Ishikawa (cell line): ENCODE data around the gene TENM3.

Source experiments
- CEBPB ChIP-seq: IDR thresholded peaks from 2 replicates; pipeline ENCODE4 v1.6.1; 2012
- CREB1 ChIP-seq: IDR thresholded peaks from 2 replicates; pipeline ENCODE4 v1.6.1; 2012; ENCODE audit warnings: low read depth
- EGR1 ChIP-seq: IDR thresholded peaks from 2 replicates; pipeline ENCODE4 v1.6.1; 2012
- EP300 ChIP-seq: IDR thresholded peaks from 2 replicates; pipeline ENCODE4 v1.6.1; 2012; ENCODE audit warnings: borderline replicate concordance
- FOXM1 ChIP-seq: IDR thresholded peaks from 2 replicates; pipeline ENCODE4 v1.6.1; 2012; ENCODE audit warnings: low read depth, borderline replicate concordance
- NFIC ChIP-seq: IDR thresholded peaks from 2 replicates; pipeline ENCODE4 v1.6.1; 2012
- RAD21 ChIP-seq: IDR thresholded peaks from 2 replicates; pipeline ENCODE4 v1.6.1; 2012; ENCODE audit warnings: low read depth
- TAF1 ChIP-seq: IDR thresholded peaks from 2 replicates; pipeline ENCODE4 v1.6.1; 2012; ENCODE audit warnings: low read depth, mild to moderate bottlenecking
- TCF12 ChIP-seq: IDR thresholded peaks from 2 replicates; pipeline ENCODE4 v1.6.1; 2012; ENCODE audit warnings: low read depth
- TEAD4 ChIP-seq: IDR thresholded peaks from 2 replicates; pipeline ENCODE4 v1.6.1; 2012
- USF1 ChIP-seq: IDR thresholded peaks from 2 replicates; pipeline ENCODE4 v1.6.1; 2012
- YY1 ChIP-seq: IDR thresholded peaks from 2 replicates; pipeline ENCODE4 v1.6.1; 2012; ENCODE audit warnings: low read depth
- ZBTB7A ChIP-seq: IDR thresholded peaks from 2 replicates; pipeline ENCODE4 v1.6.1; 2012; ENCODE audit warnings: low read depth
- TF ChIP-seq, protein P1 (sequence below): IDR thresholded peaks from 2 replicates; pipeline ENCODE4 v1.6.1; 2012
- TF ChIP-seq, protein P2 (sequence below): IDR thresholded peaks from 2 replicates; pipeline ENCODE4 v1.6.1; 2012; ENCODE audit warnings: low read depth, mild to moderate bottlenecking

Gene TENM3

GRCh38 chr4:182370491-182370890, 127.3 kb downstream of the TENM3 start:
- TF ChIP-seq TCF12 (no peak), RAD21 (no peak), ZBTB7A (no peak), EGR1 (no peak), YY1 (no peak), USF1 (no peak), EP300 (no peak), TAF1 (no peak)
- TF ChIP-seq, protein P1, sequence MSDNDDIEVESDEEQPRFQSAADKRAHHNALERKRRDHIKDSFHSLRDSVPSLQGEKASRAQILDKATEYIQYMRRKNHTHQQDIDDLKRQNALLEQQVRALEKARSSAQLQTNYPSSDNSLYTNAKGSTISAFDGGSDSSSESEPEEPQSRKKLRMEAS, result no peak

- TF ChIP-seq EGR1, result no peak
- no peak for TF ChIP-seq USF1
- TF ChIP-seq ZBTB7A, result no peak
- TF ChIP-seq EP300, result no peak
- TF ChIP-seq, protein P1, result no peak
- no peak for TF ChIP-seq TEAD4
- no peak for TF ChIP-seq NFIC
Measured at GRCh38 chr4:182380771-182381181, 137.6 kb downstream of the TENM3 start.

GRCh38 chr4:182382941-182383340, 139.7 kb downstream of the TENM3 start:
- TF ChIP-seq EGR1 (no peak), TEAD4 (no peak), TAF1 (no peak), ZBTB7A (no peak), CEBPB (no peak), FOXM1 (no peak), YY1 (no peak), NFIC (no peak), TCF12 (no peak), EP300 (no peak)
- TF ChIP-seq, protein P1, result no peak
- TF ChIP-seq, protein P2, sequence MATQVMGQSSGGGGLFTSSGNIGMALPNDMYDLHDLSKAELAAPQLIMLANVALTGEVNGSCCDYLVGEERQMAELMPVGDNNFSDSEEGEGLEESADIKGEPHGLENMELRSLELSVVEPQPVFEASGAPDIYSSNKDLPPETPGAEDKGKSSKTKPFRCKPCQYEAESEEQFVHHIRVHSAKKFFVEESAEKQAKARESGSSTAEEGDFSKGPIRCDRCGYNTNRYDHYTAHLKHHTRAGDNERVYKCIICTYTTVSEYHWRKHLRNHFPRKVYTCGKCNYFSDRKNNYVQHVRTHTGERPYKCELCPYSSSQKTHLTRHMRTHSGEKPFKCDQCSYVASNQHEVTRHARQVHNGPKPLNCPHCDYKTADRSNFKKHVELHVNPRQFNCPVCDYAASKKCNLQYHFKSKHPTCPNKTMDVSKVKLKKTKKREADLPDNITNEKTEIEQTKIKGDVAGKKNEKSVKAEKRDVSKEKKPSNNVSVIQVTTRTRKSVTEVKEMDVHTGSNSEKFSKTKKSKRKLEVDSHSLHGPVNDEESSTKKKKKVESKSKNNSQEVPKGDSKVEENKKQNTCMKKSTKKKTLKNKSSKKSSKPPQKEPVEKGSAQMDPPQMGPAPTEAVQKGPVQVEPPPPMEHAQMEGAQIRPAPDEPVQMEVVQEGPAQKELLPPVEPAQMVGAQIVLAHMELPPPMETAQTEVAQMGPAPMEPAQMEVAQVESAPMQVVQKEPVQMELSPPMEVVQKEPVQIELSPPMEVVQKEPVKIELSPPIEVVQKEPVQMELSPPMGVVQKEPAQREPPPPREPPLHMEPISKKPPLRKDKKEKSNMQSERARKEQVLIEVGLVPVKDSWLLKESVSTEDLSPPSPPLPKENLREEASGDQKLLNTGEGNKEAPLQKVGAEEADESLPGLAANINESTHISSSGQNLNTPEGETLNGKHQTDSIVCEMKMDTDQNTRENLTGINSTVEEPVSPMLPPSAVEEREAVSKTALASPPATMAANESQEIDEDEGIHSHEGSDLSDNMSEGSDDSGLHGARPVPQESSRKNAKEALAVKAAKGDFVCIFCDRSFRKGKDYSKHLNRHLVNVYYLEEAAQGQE, result no peak

DNA sequence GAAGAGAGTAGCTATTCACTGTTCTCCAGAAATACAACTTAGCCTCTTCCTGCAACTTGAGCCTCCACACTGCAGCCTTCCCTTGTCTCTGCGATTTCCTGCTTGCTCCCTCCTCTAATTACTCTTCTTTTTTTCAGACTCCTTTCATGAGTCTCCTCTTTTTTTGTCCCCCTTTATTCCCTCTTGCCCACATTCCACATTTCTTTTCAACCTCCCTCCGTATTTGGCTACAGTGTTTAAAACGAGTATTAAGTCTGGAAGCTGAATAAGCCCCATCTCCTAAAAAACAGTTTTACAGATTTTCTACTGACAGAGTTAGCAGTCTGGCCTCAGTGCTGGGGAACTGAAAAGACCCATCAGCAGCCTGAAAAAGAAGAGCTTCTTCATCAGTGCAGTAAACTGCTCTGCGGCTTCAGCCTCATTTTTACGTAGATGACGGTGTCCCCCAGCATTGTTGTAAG, 141.5 kb downstream of the TENM3 start:
- TF ChIP-seq FOXM1 (no peak), EGR1 (no peak), ZBTB7A (no peak), NFIC (no peak), TEAD4 (no peak), CEBPB (no peak), USF1 (no peak), TAF1 (no peak), TCF12 (no peak), CREB1 (no peak), YY1 (no peak), EP300 (no peak), RAD21 (no peak)
- TF ChIP-seq, protein P1, result no peak
- TF ChIP-seq, protein P2, result no peak

DNA sequence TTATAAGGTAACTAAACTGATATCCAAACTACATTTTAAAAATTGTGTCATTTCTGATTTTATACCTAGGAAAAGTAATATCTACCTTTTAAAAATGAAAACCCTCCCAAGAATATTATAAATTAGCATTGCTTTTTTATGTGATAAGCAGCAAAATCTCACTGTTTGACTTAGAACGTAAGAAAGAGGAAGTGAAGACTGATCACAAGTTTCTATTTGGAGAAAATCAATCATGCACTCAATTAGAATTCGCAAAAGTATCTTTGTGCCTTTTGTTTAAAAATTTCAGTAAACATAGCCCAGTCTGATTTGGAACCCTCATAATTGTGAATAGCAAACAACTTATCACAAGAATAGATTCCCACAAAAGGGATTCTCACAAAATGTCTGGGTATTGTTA, 142.7 kb downstream of the TENM3 start:
- TF ChIP-seq EP300, result no peak
- no peak for TF ChIP-seq FOXM1
- no peak for TF ChIP-seq RAD21
- no peak for TF ChIP-seq CREB1
- TF ChIP-seq CEBPB, result no peak
- no peak for TF ChIP-seq TAF1
- TF ChIP-seq, protein P1, result no peak
- TF ChIP-seq EGR1, result no peak
